GM12872 (cell line): ENCODE results near the gene FHIT.

Source experiments
- CTCF ChIP-seq: IDR thresholded peaks from 3 replicates; pipeline ENCODE4 v1.5.1; 2011; ENCODE audit warnings: low read depth, mild to moderate bottlenecking, low read length, moderate library complexity; ENCODE audit not compliant: insufficient read depth

The FHIT gene

DNA sequence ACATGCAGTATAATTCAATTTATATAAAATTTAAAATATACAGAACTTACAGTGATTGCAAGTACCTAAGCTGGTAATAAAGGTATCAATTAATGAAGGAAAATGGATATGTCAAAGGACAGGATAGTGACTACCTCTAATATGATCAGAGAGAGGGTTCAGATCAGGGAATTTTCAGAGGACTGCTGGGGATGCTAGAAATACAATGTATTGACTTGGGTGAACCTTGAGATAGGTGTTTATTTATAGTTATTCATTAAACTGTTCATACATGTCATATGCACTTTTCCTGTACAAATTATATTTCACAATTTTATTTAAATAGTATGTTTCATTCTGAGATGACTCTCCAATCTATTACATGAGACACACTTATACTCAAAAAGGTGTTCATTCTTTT, 554.1 kb downstream of the FHIT start:
- TF ChIP-seq CTCF = no peak

DNA sequence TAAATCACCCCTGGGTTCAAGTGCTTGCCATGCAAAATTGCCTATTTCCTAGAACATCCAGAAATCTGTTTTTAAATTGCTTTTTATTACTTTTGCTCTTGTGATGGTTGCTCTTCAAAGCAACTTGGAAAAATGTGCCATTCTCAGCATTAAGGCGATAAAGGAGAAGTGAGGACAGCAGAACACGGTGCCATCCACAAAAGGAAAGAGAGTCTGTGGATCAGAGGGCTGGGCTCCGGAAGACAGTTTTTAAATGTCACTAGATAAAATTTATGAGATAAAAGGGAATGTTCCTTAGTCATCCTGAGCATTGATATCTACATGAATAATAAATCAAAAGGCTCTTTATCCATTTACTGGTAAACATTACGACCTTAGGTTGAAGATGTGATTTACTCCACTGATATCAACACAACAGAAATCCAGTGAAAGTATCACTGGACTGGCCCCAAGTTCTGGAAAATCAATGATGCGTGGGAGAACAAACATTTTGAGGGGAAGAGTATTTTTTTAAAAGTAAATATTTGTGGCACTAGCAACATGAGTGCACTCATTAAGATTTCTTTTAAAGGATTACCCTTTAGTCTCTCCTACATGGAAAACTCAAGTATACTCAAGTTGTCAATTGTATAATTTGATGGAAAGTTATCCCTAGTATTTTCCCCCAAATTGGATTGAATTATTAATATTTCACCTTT, 554.7 kb downstream of the FHIT start:
- no peak for TF ChIP-seq CTCF

- TF ChIP-seq CTCF = no peak
Measured at GRCh38 chr3:60675424-60675823, 575.8 kb downstream of the FHIT start.

GRCh38 chr3:60674870-60675269, 576.4 kb downstream of the FHIT start:
- TF ChIP-seq CTCF = no peak

DNA sequence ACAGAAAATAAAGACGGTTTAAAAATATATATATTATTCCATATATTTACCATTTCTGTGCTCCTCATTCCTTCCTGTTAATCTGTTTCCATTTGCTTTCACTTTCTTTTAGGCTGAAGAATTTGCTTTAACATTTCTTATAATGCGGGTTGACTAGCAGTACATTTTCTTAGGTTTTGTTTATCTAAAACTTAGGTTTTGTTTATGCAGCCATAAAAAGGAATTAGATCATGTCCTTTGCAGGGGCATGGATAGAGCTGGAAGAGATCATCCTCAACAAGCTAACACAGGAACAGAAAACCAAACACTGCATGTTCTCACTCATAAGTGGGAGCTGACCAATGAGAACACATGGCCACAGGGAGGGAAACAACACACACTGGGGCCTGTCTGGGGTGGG, 578.1 kb downstream of the FHIT start:
- no peak for TF ChIP-seq CTCF

GRCh38 chr3:60669636-60670035, 581.6 kb downstream of the FHIT start:
- no peak for TF ChIP-seq CTCF

DNA sequence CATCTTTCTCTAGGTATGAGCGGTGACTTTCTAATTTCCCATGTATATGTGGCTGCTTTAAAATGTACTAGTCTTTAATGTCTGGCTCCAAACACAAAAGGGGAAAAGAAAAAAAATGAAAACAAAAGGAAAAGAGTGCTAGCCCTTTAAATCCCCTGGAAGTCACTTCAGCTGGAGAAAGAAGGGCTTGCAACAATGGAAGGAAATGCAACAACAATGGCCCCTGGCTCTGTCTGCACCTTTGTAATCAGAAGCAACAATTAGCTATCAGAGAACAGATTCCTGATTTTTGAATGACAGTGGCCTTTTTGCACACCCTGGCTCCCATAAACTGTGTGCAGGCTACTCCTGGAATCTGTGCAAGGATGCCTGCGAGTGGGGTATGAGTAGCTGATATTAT, 591.2 kb downstream of the FHIT start:
- no peak for TF ChIP-seq CTCF
